GM12892 (cell line): ENCODE measurements around the gene SMOC2.

ENCODE experiments used
- POLR2A ChIP-seq: IDR thresholded peaks from 2 replicates; pipeline ENCODE4 v1.6.1; 2011; ENCODE audit warnings: low read depth, low read length, control low read depth
- POLR2AphosphoS5 ChIP-seq: IDR thresholded peaks from 2 replicates; pipeline ENCODE4 v1.6.1; 2011; ENCODE audit warnings: low read depth, low read length, control low read depth

GRCh38 chr6:168447282-168447681 is 6.3 kb downstream of the SMOC2 start:
- TF ChIP-seq POLR2A (no peak), POLR2AphosphoS5 (no peak)
